ENCODE measurements around the gene TAS1R1.
"Not testable (repeated sequence)": the region's sequence is repeated elsewhere in the genome, so short reads cannot be mapped to it uniquely, and the experiment has no call there.

TAS1R1 gene

GRCh38 chr1:6523566-6523965 lies 31.5 kb upstream of the TAS1R1 start:
- peak; percentile 6 for DNase-seq

GRCh38 chr1:6526316-6526715 lies 28.8 kb upstream of the TAS1R1 start:
- no peak for DNase-seq

GRCh38 chr1:6528492-6528891 lies 26.6 kb upstream of the TAS1R1 start:
- no peak for DNase-seq

GRCh38 chr1:6530504-6531160 lies 24.5 kb upstream of the TAS1R1 start:
- no peak for DNase-seq

- no peak for DNase-seq
Observed at GRCh38 chr1:6531996-6532395, 23.1 kb upstream of the TAS1R1 start.

GRCh38 chr1:6534248-6534822 lies 20.8 kb upstream of the TAS1R1 start:
- DNase-seq: peak; percentile 49

- DNase-seq: no peak
Observed at GRCh38 chr1:6535214-6535613, 19.9 kb upstream of the TAS1R1 start.

GRCh38 chr1:6536291-6536690 lies 18.8 kb upstream of the TAS1R1 start:
- no peak for DNase-seq

GRCh38 chr1:6538956-6539355 lies 16.2 kb upstream of the TAS1R1 start:
- DNase-seq: no peak

- DNase-seq: no peak
Observed at GRCh38 chr1:6544831-6545230, 10.3 kb upstream of the TAS1R1 start.

- DNase-seq: no peak
Observed at GRCh38 chr1:6545276-6546112, 9.6 kb upstream of the TAS1R1 start.

- DNase-seq: no peak
Observed at GRCh38 chr1:6546326-6546725, 8.8 kb upstream of the TAS1R1 start.

GRCh38 chr1:6547301-6547700 lies 7.8 kb upstream of the TAS1R1 start:
- DNase-seq: no peak

GRCh38 chr1:6554031-6554906 lies 838 bp upstream of the TAS1R1 start, which contains the start of gene NOL9:
NOL9 (minus strand) TSS chr1:6554513; CDS start chr1:6554502, 11 bp downstream.
- peak; percentile 88 for DNase-seq

- DNase-seq: no peak
Observed at GRCh38 chr1:6557597-6557996, 2.5 kb downstream of the TAS1R1 start.

GRCh38 chr1:6559161-6559560 lies 4.1 kb downstream of the TAS1R1 start:
- not testable (repeated sequence) for DNase-seq

GRCh38 chr1:6560267-6560666 lies 5.2 kb downstream of the TAS1R1 start:
- no peak for DNase-seq

GRCh38 chr1:6569033-6569432 lies 13.9 kb downstream of the TAS1R1 start:
- DNase-seq: no peak

GRCh38 chr1:6570100-6570499 lies 15.0 kb downstream of the TAS1R1 start:
- DNase-seq: no peak

- no peak for DNase-seq
Observed at GRCh38 chr1:6570987-6571386, 15.9 kb downstream of the TAS1R1 start.

- no peak for DNase-seq
Observed at GRCh38 chr1:6572653-6573383, 17.7 kb downstream of the TAS1R1 start.

- no peak for DNase-seq
Observed at GRCh38 chr1:6574025-6574620, 19.0 kb downstream of the TAS1R1 start.
